K562 (cell line): ENCODE results near the gene FBXW11. TPM values are rescaled to one million over a fixed set of nuclear protein-coding genes. Genes with fewer than 3 reads are reported as not detected.

Experiments used
- ATAC-seq: fragments of 200-7000 bp; cut with Tn5 transposase; 3 replicates; pipeline ENCODE4 v1.9.1; 2020; ENCODE audit warnings: moderate library complexity
- Bru-seq: library from RNA; stranded (reverse); fragments of 400-500 nt; gene quantifications from one replicate; lab custom pipeline; 2021; lab: Mats Ljungman, UMichigan
- BruChase-seq, 2 experiments: library from RNA; stranded (reverse); fragments of 400-500 nt; gene quantifications; one replicate each; lab custom pipeline; 2021; lab: Mats Ljungman, UMichigan
- BruUV-seq: library from RNA; stranded (reverse); fragments of 400-500 nt; replicated peaks from 2 replicates; lab custom pipeline; 2021; lab: Mats Ljungman, UMichigan
- CTCF ChIA-PET: fragments of 300-600 bp; formaldehyde crosslinking; extraction: SDS; loops from one replicate; lab custom pipeline; 2021; ENCODE audit warnings: low intra/inter-chr PET ratio; lab: Yijun Ruan, JAX
- POLR2A ChIA-PET: fragments of 300-600, 350-650 bp; sonication (Branson Sonifier 250); formaldehyde crosslinking; extraction: SDS; loops from one replicate; lab custom pipeline; 2021; ENCODE audit warnings: antibody characterized with exemption, inconsistent platforms; lab: Yijun Ruan, JAX
- DNase-seq, 4 experiments: peaks; one replicate each; pipeline versions ENCODE4 v3.0.0 to v3.0.0-alpha.2; 2011 to 2018; ENCODE audit warnings: low spot score in 3 of 4, mixed read lengths in 3 of 4; ENCODE audit errors: extremely low read depth in 1 of 4
- FAIRE-seq: peaks from 2 replicates; lab custom pipeline; 2011; peaks lifted over from hg19 to GRCh38; lab: Jason Lieb, UNC
- H2AFZ ChIP-seq: 2 replicates; pipeline ENCODE4 v1.6.0; 2011; ENCODE audit warnings: low read depth, low read length, control low read depth, inconsistent platforms
- H3K27ac ChIP-seq: fragments of 200-600 bp; 3 replicates; pipeline ENCODE4 v1.8.0; 2011; ENCODE audit warnings: low read depth, mild to moderate bottlenecking, control low read depth, inconsistent platforms, low read length, moderate library complexity, mixed read lengths; ENCODE audit errors: extremely low read depth
- H3K27me3 ChIP-seq, 2 experiments: fragments of 300-600 bp in 1 of 2; 2 replicates in 1 of 2; 3 replicates in 1 of 2; pipeline versions ENCODE4 v1.6.0 to v1.8.0; 2011; ENCODE audit warnings: inconsistent platforms in 2 of 2, low read length in 2 of 2, mild to moderate bottlenecking in 1 of 2, mixed read lengths in 1 of 2, moderate library complexity in 1 of 2; ENCODE audit not compliant: control insufficient read depth in 2 of 2, insufficient read depth in 2 of 2
- H3K36me3 ChIP-seq: fragments of 300-600 bp; 3 replicates; pipeline ENCODE4 v1.8.0; 2011; ENCODE audit warnings: mild to moderate bottlenecking, low read length, inconsistent platforms; ENCODE audit not compliant: control insufficient read depth, insufficient read depth
- H3K4me1 ChIP-seq, 2 experiments: fragments of 200-600 bp in 1 of 2; replicated peaks in 1 of 2; 2 replicates in 1 of 2; 3 replicates in 1 of 2; pipeline versions ENCODE4 v1.5.1 to v1.8.0; 2011; ENCODE audit warnings: inconsistent platforms in 2 of 2, low read length in 2 of 2, mild to moderate bottlenecking in 1 of 2, mixed read lengths in 1 of 2, moderate library complexity in 1 of 2; ENCODE audit not compliant: control insufficient read depth in 2 of 2, insufficient read depth in 2 of 2
- H3K4me2 ChIP-seq: 2 replicates; pipeline ENCODE4 v1.6.1; 2011; ENCODE audit warnings: low read length, control low read depth, inconsistent platforms, mixed read lengths; ENCODE audit not compliant: insufficient read depth
- H3K4me3 ChIP-seq: fragments of 200-600 bp; sonication (generic), shearing (Covaris generic); 2 replicates; pipeline ENCODE4 v1.5.1; 2016; ENCODE audit warnings: control low read depth, inconsistent platforms
- H3K79me2 ChIP-seq: fragments of 200-600 bp; 3 replicates; pipeline ENCODE4 v1.8.0; 2011; ENCODE audit warnings: low read length, inconsistent platforms; ENCODE audit not compliant: control insufficient read depth, insufficient read depth
- H3K9ac ChIP-seq, 2 experiments: 2 replicates each; pipeline versions ENCODE4 v1.6.0 to v1.6.1; 2011; ENCODE audit warnings: low read depth in 2 of 2, low read length in 2 of 2, control low read depth in 1 of 2, inconsistent platforms in 1 of 2, mild to moderate bottlenecking in 1 of 2, mixed read lengths in 1 of 2; ENCODE audit not compliant: insufficient read depth in 1 of 2
- H3K9me1 ChIP-seq: one replicate; pipeline ENCODE4 v1.6.0; 2011; ENCODE audit warnings: inconsistent platforms, mild to moderate bottlenecking, low read length, moderate library complexity; ENCODE audit not compliant: control insufficient read depth, insufficient read depth
- H3K9me3 ChIP-seq: replicated peaks from 2 replicates; pipeline ENCODE4 v1.5.1; 2011; ENCODE audit warnings: low read depth, low read length, inconsistent platforms; ENCODE audit not compliant: control insufficient read depth, insufficient read depth
- H4K20me1 ChIP-seq: replicated peaks from 2 replicates; pipeline ENCODE4 v1.6.1; 2011; ENCODE audit warnings: low read length, inconsistent platforms, mixed read lengths; ENCODE audit not compliant: control insufficient read depth, insufficient read depth
- ELF1 ChIP-seq: fragments of 200-800 bp; sonication (Bioruptor generic); IDR thresholded peaks from 2 replicates; pipeline ENCODE4 v1.6.1; 2016; ENCODE audit warnings: missing genetic modification characterization, missing compliant biosample characterization
- GATAD2A ChIP-seq: fragments of 450-650 bp; IDR thresholded peaks from 2 replicates; pipeline ENCODE4 v1.6.1; 2017
- KHSRP ChIP-seq: fragments of 450-650 bp; IDR thresholded peaks from 2 replicates; pipeline ENCODE4 v1.6.1; 2017
- NCOR1 ChIP-seq: fragments of 450-650 bp; IDR thresholded peaks from 2 replicates; pipeline ENCODE4 v1.6.1; 2016; ENCODE audit warnings: mild to moderate bottlenecking, moderate library complexity
- SMARCA5 ChIP-seq: fragments of 450-650 bp; IDR thresholded peaks from 2 replicates; pipeline ENCODE4 v1.6.1; 2016
- ZFPM2 ChIP-seq: fragments of 250-450 bp; sonication (Bioruptor Pico); IDR thresholded peaks from 2 replicates; pipeline ENCODE4 v1.5.1; 2022; ENCODE audit warnings: mild to moderate bottlenecking
- ZNF717 ChIP-seq: fragments of 250-450 bp; sonication (Bioruptor Pico); IDR thresholded peaks from 2 replicates; pipeline ENCODE4 v1.5.0; 2021
- ZNF766 ChIP-seq: fragments of 200-800 bp; sonication (Bioruptor generic); conservative IDR thresholded peaks from 2 replicates; pipeline ENCODE4 v1.6.1; 2016; ENCODE audit warnings: missing genetic modification characterization, missing compliant biosample characterization
- WGBS: fragments of 100-300 bp; shearing (Covaris generic); methylation state at CpG from one replicate; pipeline ENCODE4 v1.1.6; 2016; ENCODE audit warnings: low coverage, mixed read lengths; ENCODE audit not compliant: insufficient coverage; ENCODE audit errors: missing lambda C conversion rate; 5-methylcytosine and 5-hydroxymethylcytosine counted together
- in situ Hi-C: fragments of 300-500 bp; cut with MboI; formaldehyde crosslinking; loops from 4 replicates; pipeline ENCODE4 v1.15.0; 2018; ENCODE audit warnings: inconsistent platforms, mixed read lengths
- intact Hi-C: fragments of 100-400 bp; cut with micrococcal nuclease; formaldehyde crosslinking; loops from 2 replicates; pipeline ENCODE4 v1.14.2; 2022
- long read RNA-seq, 3 experiments: library from polyadenylated mRNA in 2 of 3; library from RNA in 1 of 3; unstranded in 2 of 3; stranded (forward) in 1 of 3; transcript quantifications; one replicate each; pipeline ENCODE4 v2.0.0, GENCODE V29; 2019 to 2022
- polyA minus RNA-seq, 3 experiments: library from RNA; depleted of rRNA, polyadenylated mRNA; stranded (reverse); fragments of >200 nt; gene quantifications; 2 replicates each; pipeline ENCODE4 v1.2.3, GENCODE V29; 2011
- polyA plus RNA-seq, 8 experiments: library from polyadenylated mRNA; depleted of rRNA in 4 of 8; stranded (reverse) in 5 of 8; unstranded in 3 of 8; fragments of >200 nt; fragmentation: Nextera tagmentation in 2 of 8; fragmentation: Illumina TruSeq in 1 of 8; extraction: Ambion mirVana in 2 of 8; extraction: Trizol in 1 of 8; gene quantifications; 2 replicates each; pipeline versions ENCODE4 v1.2.1 to v1.2.3, GENCODE V29; 2011 to 2014; ENCODE audit warnings: inconsistent platforms in 1 of 8, missing spikeins in 1 of 8
- total RNA-seq, 7 experiments: library from RNA; depleted of rRNA in 6 of 7; stranded (reverse); fragments of >200 nt in 6 of 7; fragmentation: Illumina TruSeq in 2 of 7; extraction: Trizol in 2 of 7; gene quantifications; 2 replicates each; pipeline versions ENCODE4 v1.2.1 to v1.2.3, GENCODE V29; 2011 to 2021; ENCODE audit warnings: low replicate concordance in 1 of 7
- TF ChIP-seq, protein P1 (sequence below): fragments of 250-450 bp; sonication (Bioruptor Pico); IDR thresholded peaks from 2 replicates; pipeline ENCODE4 v1.5.0; 2020; ENCODE audit warnings: mild to moderate bottlenecking
- TF ChIP-seq, protein P2 (sequence below): sonication (generic); formaldehyde crosslinking; IDR thresholded peaks from 2 replicates; pipeline ENCODE4 v1.8.0; 2023; ENCODE audit warnings: mild to moderate bottlenecking, missing genetic modification reagents
- TF ChIP-seq, protein P3 (sequence below): sonication (generic); formaldehyde crosslinking; IDR thresholded peaks from 2 replicates; pipeline ENCODE4 v1.8.0; 2022; ENCODE audit warnings: missing genetic modification reagents, mild to moderate bottlenecking, borderline replicate concordance

Gene FBXW11
- total RNA-seq (2011; cell fraction: chromatin; rRNA removed; ENCODE audit: low replicate concordance): 27.1 and 32.3 TPM in 2 replicates
- total RNA-seq (2011; cell fraction: nucleolus; rRNA removed): 11.7 and 13.2 TPM in 2 replicates
- 22.7 and 34.8 TPM in 2 replicates for total RNA-seq (2011; cell fraction: nucleoplasm; rRNA removed)
- total RNA-seq (2014; rRNA removed) (16.7 and 20.3 TPM in 2 replicates), total RNA-seq (2014; rRNA removed; fragmentation: Illumina TruSeq; extraction: Trizol) (27.0 and 27.7 TPM in 2 replicates), total RNA-seq (2015; rRNA removed; fragmentation: Illumina TruSeq; extraction: Trizol) (24.8 and 27.2 TPM in 2 replicates), total RNA-seq (2021) (23.6 and 24.0 TPM in 2 replicates), polyA plus RNA-seq (2011; rRNA removed) (27.3 and 28.6 TPM in 2 replicates), polyA plus RNA-seq (2014; fragmentation: Illumina TruSeq; extraction: Trizol) (20.9 and 24.8 TPM in 2 replicates), polyA plus RNA-seq (2014; fragmentation: Nextera tagmentation; extraction: Ambion mirVana) (1 to 10 TPM; 3.0 to 3.5 TPM), polyA plus RNA-seq (2014; rRNA removed) (13.1 and 15.6 TPM in 2 replicates), polyA minus RNA-seq (2011; rRNA and poly(A)+ RNA removed) (59.5 and 64.2 TPM in 2 replicates), Bru-seq, nascent RNA (percentile 79 among the genes with signal in this experiment), BruChase-seq, experiment 1, labeled RNA remaining after a 2-hour chase (percentile 83 among the genes with signal in this experiment), BruChase-seq, experiment 2, labeled RNA remaining after a 6-hour chase (percentile 78 among the genes with signal in this experiment)
- polyA plus RNA-seq (2011; cell fraction: cytosol; rRNA removed): 17.0 and 22.3 TPM in 2 replicates
- polyA plus RNA-seq (2011; cell fraction: nucleus; rRNA removed): 31.3 and 33.1 TPM in 2 replicates
- 20.0 and 23.4 TPM in 2 replicates for polyA plus RNA-seq (2012)
- polyA minus RNA-seq (2011; cell fraction: cytosol; rRNA and poly(A)+ RNA removed): 24.3 and 34.5 TPM in 2 replicates
- polyA minus RNA-seq (2011; cell fraction: nucleus; rRNA and poly(A)+ RNA removed): 13.2 and 22.0 TPM in 2 replicates
- long read RNA-seq, experiment 1, full-length matches to known transcripts: 13 of 35 reads
- long read RNA-seq, experiment 1, partial matches to known transcripts: 6 of 35 reads
- long read RNA-seq, experiment 1, other reads (novel, unspliced or antisense): 16 of 35 reads
- long read RNA-seq, experiment 2, full-length matches to known transcripts: 3 of 19 reads
- long read RNA-seq, experiment 2, partial matches to known transcripts: 0 of 19 reads
- long read RNA-seq, experiment 2, other reads (novel, unspliced or antisense): 16 of 19 reads
- long read RNA-seq, experiment 3, full-length matches to known transcripts: 3 of 8 reads
- long read RNA-seq, experiment 3, partial matches to known transcripts: 3 of 8 reads
- long read RNA-seq, experiment 3, other reads (novel, unspliced or antisense): 2 of 8 reads

DNA sequence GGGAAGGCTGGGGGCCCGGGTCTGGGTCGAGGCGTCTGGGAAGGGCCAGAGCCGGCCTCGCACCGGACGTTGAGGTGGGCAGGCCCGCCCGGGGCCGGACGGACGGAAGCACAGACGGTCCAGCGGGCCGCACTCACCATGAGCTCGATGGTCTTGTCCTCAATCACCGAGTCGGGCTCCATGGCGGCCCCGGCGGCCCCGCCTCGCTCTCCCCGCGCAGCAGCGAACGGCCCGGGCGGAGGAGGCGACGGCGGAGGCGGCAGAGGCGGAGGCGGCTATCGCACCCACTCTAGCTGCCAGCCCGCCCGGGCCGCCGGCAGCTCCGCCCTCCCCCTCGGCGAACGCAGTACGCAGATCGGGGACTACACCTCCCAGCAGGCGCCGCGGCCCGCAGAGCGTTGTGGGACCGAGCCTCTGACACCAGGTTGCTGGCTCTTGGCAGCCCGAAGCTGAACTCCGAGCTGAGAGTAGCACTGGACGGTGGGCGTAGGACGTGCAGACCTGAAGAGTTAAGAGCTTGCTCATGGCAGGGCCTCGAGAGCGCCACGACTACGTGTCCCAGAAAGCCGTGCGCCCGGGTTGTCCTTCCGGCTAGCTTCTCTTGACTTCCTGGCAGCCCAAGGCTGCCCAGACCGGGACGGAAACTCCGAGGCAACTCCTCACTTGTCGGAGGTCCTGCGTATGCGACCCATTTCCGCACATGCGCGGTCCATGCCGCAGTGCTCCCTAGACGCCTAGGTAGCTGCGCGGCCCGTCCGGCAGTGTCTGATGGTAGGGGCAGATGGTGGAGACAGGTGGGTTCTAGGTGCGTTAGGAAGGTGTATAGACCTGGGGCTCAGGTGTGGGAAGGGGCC lies at the start of gene FBXW11:
TSS of gene FBXW11 (minus strand) at position 318 of the 854 bp plus-strand sequence. CDS start at position 182, 136 bp downstream.
- in situ Hi-C loops (no loop called here), intact Hi-C loops (loop anchor here (5.0 kb wide), 1 partner anchor 54 kb away; no protein-coding TSS in a partner anchor)
- peaks cover 19 to 37% of the 10 kb centered on the region in 2 experiments for H3K4me1 ChIP-seq
- H3K4me3 ChIP-seq: peak within 1 kb of the TSS; percentile 93
- no peaks in the 10 kb centered on the region for H3K9me3 ChIP-seq
- peaks cover 52% of the 10 kb centered on the region for H3K79me2 ChIP-seq
- no TSS peak for BruUV-seq
- peak within 1 kb of the TSS; percentile 98 to 100 for H3K9ac ChIP-seq
- DNase-seq (peak; percentile 86 to 97 (median 90)), FAIRE-seq (peak; percentile 97), ATAC-seq (peak; percentile 91)
- peak within 1 kb of the TSS; percentile 100 for H2AFZ ChIP-seq
- POLR2A ChIA-PET: interaction anchor here (0.6 to 2.8 kb wide), 11 partner anchors 9 to 719 kb away, joined by 3 to 20 read pairs (median 4); no protein-coding TSS in a partner anchor
- peak within 1 kb of the TSS; percentile 100 for H3K27ac ChIP-seq
- no peaks in the 10 kb centered on the region for H3K36me3 ChIP-seq
- H4K20me1 ChIP-seq: peaks cover 15% of the 10 kb centered on the region
- H3K4me2 ChIP-seq: peak within 1 kb of the TSS; percentile 99
- H3K9me1 ChIP-seq: no peaks in the 10 kb centered on the region
- under 1% methylated on average over 73 of the region's 81 CpGs for WGBS
- CTCF ChIA-PET: no interaction called here
- H3K27me3 ChIP-seq: no peaks in the 10 kb centered on the region
- no peak for TF ChIP-seq SMARCA5
- TF ChIP-seq ZNF766 (CRISPR knock-in tag): peak; percentile 91
- TF ChIP-seq, protein P1, sequence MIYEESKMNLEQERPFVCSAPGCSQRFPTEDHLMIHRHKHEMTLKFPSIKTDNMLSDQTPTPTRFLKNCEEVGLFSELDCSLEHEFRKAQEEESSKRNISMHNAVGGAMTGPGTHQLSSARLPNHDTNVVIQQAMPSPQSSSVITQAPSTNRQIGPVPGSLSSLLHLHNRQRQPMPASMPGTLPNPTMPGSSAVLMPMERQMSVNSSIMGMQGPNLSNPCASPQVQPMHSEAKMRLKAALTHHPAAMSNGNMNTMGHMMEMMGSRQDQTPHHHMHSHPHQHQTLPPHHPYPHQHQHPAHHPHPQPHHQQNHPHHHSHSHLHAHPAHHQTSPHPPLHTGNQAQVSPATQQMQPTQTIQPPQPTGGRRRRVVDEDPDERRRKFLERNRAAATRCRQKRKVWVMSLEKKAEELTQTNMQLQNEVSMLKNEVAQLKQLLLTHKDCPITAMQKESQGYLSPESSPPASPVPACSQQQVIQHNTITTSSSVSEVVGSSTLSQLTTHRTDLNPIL (CRISPR knock-in tag): no peak
- no peak for TF ChIP-seq ZFPM2 (CRISPR knock-in tag)
- TF ChIP-seq, protein P2, sequence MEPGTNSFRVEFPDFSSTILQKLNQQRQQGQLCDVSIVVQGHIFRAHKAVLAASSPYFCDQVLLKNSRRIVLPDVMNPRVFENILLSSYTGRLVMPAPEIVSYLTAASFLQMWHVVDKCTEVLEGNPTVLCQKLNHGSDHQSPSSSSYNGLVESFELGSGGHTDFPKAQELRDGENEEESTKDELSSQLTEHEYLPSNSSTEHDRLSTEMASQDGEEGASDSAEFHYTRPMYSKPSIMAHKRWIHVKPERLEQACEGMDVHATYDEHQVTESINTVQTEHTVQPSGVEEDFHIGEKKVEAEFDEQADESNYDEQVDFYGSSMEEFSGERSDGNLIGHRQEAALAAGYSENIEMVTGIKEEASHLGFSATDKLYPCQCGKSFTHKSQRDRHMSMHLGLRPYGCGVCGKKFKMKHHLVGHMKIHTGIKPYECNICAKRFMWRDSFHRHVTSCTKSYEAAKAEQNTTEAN (CRISPR knock-in tag): no peak
- no peak for TF ChIP-seq KHSRP
- TF ChIP-seq ZNF717 (CRISPR knock-in tag): no peak
- TF ChIP-seq ELF1: peak; percentile 88
- no peak for TF ChIP-seq GATAD2A
- TF ChIP-seq, protein P3, sequence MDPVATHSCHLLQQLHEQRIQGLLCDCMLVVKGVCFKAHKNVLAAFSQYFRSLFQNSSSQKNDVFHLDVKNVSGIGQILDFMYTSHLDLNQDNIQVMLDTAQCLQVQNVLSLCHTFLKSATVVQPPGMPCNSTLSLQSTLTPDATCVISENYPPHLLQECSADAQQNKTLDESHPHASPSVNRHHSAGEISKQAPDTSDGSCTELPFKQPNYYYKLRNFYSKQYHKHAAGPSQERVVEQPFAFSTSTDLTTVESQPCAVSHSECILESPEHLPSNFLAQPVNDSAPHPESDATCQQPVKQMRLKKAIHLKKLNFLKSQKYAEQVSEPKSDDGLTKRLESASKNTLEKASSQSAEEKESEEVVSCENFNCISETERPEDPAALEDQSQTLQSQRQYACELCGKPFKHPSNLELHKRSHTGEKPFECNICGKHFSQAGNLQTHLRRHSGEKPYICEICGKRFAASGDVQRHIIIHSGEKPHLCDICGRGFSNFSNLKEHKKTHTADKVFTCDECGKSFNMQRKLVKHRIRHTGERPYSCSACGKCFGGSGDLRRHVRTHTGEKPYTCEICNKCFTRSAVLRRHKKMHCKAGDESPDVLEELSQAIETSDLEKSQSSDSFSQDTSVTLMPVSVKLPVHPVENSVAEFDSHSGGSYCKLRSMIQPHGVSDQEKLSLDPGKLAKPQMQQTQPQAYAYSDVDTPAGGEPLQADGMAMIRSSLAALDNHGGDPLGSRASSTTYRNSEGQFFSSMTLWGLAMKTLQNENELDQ (CRISPR knock-in tag): no peak
- no peak for TF ChIP-seq NCOR1
